Stimulated activated CD4-positive, alpha-beta T cell treated with anti-CD3 and anti-CD28 coated beads, Interleukin-2, amount 100 ng/mL, for 4 hours (primary cell): ENCODE data around the gene C11orf71.

Source experiments
- DNase-seq: peaks from one replicate; pipeline ENCODE4 v3.0.0-alpha.2; 2020; ENCODE audit warnings: low read depth

C11orf71 gene

GRCh38 chr11:114399490-114400215, 658 bp downstream of the C11orf71 start:
- no peak for DNase-seq

DNA sequence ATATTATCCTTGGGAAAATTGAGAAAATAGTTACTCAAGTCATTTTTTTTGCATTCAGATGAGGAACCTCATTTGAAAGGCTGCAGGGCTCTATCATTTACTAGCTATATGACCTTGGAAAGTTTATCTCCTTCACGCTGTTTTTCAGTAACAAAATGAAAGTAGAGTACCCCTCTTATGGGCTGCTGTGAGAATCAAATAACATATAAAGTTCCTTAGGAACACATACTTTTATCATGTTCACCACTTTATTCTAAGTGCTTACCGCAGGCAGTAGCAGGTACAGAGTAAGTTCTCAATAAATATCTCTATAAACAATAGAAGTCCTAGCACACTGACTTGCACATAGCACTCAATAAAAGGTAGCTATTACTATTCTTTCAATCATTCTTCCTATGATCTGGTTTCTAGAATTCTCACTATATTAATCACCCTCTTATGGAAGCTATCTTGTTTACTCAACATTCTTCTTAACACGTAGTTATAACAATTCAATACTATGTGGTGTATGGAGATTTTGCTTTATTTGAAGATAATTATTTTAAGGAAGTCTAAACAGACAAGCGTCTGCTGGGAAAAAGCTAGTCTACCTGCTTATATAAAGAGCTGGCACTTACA, 1.9 kb downstream of the C11orf71 start:
- no peak for DNase-seq

GRCh38 chr11:114397349-114397982, 2.8 kb downstream of the C11orf71 start:
- no peak for DNase-seq

- DNase-seq = no peak
These were observed 3.4 kb downstream of the C11orf71 start for GRCh38 chr11:114396916-114397315.

- no peak for DNase-seq
These were observed 4.6 kb downstream of the C11orf71 start for GRCh38 chr11:114395736-114396135.

- no peak for DNase-seq
These were observed 7.3 kb downstream of the C11orf71 start for GRCh38 chr11:114392735-114393667.

DNA sequence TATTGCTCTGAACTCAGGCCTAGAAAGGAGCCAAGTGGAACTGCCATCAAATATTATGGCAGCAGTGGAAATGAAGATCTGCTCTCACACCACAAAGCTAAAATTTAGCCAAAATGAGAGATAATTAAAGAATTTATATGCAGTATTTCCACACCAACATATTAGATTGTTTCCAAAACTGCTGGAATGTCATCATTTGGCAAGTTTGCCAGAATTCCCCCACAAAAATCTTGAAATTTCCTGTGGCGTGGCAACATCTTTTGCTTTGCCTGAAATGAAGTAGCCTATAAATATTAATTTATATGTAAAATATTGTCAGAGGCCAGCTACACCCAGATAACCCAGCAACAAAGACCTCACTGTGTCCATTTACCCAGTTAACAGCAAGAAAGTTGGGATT, 13.8 kb downstream of the C11orf71 start:
- no peak for DNase-seq

DNA sequence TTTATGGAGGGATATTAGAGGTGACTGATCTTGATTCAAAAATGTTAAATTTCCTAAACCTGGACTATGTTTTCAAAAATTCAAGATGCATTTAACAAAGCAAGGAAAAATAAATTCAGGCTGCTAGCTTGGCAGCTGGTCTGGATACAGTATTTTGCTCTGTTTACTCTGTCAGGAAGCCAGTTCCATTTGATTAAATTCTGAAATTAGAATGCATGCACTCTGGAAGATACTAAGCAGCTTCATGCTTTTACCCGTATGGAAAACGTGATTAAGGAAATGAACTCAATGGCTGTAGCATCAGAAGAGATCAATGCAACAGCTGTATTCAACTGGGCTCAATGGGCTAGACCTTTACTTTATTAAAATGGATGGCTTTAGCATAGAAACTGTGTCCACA, 14.2 kb downstream of the C11orf71 start:
- no peak for DNase-seq

DNA sequence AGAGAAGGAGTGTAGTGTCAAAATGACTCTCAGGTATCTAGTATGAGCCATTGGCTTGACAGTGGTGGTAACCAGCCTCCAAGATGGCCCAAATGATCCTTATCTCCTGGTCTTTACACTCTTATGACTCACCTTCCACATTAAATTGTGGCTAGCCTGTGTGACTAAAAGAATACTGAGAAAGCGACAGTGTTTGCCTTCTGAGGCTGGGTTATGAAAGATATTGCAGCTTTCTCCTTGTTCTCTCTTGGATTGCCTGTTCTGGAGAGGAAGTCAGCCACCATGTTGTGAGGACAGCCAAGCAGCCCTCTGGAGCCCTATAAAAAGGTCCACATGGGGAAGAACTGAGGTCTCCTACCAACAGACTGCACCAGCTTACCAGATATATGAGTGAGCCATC, 15.8 kb downstream of the C11orf71 start:
- no peak for DNase-seq

- DNase-seq = no peak
These were observed 17.8 kb downstream of the C11orf71 start for GRCh38 chr11:114382509-114382908.

DNA sequence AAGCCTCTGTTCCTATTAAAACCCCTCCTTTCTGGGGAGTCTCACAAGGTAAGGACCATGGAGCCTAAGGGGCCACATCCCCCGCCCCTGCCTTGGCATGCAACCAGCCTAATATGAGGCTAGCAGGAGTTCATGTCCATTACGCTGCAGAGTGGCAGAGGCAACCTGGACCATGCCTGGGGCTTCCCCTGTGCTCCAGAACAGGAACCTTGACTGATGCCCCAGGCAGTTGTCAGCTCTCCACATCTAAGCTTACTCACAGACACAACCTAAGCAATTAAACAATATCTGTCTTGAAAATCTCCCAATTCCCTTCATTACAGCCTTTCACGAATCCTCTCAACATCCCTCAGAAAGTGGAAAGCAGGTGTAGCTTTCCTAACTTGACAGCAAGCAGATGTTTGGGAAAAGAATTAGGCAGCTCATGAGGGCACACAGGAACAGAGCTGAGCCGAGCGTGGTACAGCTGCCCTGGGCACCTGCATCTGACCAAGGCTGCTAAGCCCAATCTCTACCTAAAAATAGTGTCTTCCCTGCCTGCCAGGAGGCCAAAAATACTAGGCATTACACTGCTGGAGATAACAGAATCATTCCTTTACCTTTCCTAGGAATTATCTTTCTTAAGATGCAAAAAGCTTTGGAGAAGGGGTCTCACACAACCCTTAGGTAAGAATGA, 20.8 kb downstream of the C11orf71 start:
- no peak for DNase-seq

DNA sequence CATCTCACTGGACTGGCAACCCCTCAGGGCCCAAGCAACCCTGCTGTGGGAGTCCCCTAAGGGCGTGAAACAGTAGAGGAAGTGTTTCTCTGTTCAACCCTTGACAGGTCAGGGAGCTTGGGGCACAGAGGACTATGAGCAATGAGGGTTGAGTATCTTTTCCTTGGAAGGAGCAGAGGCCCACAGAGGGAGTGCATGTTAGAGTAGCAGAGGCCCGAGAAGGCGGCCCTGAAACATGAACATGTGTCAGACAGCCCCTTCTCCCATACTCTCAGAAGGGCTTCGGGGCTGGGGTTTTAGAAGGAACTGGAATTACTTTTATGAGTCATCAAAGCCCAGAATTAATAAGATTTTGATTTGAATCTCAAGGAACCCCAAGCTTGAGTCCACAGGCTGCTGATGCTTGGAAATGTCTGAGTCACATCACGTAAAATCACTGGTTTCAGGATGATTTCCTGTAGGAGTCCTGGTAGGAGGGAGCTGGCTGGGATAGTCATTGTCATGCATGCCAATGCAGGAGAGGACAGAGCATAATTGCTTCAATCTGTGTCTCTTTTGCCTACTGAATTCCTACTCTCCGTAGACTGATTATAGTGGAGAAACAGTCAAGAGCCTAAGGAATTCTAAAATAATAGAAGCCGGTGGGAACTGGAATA, 22.6 kb downstream of the C11orf71 start:
- no peak for DNase-seq

- no peak for DNase-seq
These were observed 25.3 kb downstream of the C11orf71 start for GRCh38 chr11:114375052-114375451.

DNA sequence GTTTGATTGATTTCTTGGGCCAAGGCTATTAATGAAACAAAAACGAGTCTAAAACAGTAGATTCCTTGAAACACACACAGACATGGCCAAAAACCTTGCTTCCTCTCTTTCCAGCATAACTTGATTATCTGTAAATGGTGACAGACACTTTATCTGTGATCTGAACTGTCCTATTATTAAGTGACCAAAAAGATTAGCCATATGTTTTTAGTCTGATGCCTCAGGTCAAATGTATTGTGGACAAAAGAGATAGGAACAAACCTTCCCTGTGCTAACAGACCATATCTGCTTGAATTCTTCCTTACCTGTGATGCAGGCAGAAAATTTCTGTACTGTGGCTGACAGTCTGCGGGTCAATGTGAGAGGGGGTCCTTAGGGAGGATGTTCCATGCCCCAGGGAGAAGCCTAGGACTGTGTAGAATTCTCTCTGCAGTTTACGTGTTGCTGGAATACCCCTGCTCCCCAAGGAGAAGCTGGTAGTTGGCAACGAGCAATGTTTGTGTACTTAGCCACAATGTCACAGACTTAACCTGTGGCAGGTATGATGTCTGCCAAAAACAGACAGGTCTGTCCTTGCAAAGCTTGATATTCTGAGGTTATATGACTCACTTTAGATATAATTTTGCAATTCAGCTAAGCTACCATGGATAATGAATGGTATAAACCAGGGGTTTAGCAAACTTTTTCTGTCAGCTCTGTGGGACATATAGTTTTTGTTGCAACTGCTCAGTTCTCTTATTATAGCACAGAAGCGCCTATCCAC, 31.2 kb downstream of the C11orf71 start:
- no peak for DNase-seq

GRCh38 chr11:114367244-114367957, 32.9 kb downstream of the C11orf71 start:
- DNase-seq = no peak

GRCh38 chr11:114366331-114367243, 33.7 kb downstream of the C11orf71 start:
- no peak for DNase-seq

DNA sequence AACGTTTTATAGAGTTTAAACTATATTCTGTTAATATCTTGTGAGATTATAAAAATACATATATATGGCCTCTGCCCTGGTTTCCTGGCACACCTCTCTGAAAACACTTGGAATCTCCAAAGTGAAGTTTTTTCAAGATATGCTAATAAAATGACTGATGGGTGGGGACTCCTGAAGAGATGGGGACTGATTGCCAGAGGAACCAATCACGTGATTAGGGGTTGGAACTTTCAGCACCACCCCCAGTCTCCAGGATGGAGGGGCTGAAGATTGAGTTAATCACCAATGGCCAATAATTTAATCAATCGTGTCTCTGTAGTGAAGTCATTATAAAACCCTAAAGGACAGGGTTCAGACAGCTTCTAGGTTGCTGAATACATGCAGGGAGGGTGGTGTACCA, 37.4 kb downstream of the C11orf71 start:
- no peak for DNase-seq

GRCh38 chr11:114362326-114362725, 38.0 kb downstream of the C11orf71 start:
- no peak for DNase-seq

GRCh38 chr11:114359342-114359741, 41.0 kb downstream of the C11orf71 start:
- DNase-seq = no peak
